Measurements from ENCODE around the gene DHH.

DNA sequence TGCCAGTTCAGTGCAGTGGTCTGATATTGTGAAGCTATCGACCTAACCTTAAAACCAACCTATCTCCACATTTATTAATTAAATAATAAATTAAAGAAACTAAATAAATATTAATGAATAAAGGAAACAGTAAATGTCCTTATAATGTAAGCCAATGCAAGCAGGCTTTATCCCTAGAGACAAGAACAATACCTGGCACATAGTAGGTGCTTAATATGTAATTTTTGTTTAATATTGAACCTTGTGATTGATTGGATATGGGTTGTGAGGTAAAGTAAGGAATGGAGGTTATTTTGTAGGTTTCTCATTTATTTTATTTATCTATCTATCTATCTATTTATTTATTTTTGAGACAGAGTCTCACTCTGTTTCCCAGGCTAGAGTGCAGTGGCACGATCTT, 44.4 kb upstream of the DHH start:
- TF ChIP-seq POLR2AphosphoS5 (IDR thresholded peaks at IDR 0.05; ENCODE audit: low read depth, low read length) (no peak), TAF1 (IDR thresholded peaks at IDR 0.05; ENCODE audit: low read depth, low read length) (no peak), POLR2A (IDR thresholded peaks at IDR 0.05; ENCODE audit: low read depth, low read length) (no peak)
